NCI-H748 treated with DMSO at 0.1 percent for 48 hours (cell line): Measurements from ENCODE around the gene STK10.

Experiments used
- DNase-seq: peaks from one replicate; lab custom pipeline; 2025; lab: John Stamatoyannopoulos, UW

Gene STK10

DNA sequence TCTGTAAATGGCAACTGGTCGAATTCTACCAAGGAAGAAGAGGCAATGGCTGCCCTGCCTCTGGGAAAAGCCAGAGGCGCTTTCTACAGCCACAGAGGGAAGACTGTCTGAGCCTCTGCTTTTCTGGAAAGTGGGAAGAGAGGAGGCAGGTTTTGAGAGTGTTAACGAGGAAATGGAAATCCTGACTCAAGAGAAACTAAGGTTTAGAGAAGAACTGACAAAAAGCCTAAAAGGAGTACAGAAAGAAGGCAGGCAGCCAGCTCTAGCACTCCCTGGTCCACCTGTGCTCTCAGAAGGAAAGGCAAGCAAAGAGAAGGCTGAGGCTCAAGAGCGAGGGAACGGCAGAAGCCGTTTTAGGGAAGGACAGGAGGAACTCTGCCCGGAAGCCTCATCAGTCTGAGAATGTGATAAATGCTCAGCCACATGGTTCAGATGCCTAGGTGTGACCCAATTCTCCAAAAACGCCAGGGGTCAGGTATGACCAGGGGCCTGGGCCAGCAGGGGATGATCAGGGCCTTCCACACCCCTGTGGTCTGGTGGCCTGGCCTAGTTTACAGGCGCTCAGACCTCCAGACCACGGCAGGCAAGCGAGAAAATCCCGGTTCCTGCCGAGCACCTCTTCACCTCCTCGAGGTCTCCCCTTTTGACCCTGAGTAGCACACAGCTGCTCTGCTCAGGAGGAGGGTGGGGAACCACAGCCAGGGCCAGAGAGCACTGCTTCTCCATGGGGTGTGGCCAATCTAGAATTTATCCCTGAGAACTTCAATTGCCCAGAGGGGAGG lies 101.6 kb downstream of the STK10 start:
- no peak for DNase-seq

DNA sequence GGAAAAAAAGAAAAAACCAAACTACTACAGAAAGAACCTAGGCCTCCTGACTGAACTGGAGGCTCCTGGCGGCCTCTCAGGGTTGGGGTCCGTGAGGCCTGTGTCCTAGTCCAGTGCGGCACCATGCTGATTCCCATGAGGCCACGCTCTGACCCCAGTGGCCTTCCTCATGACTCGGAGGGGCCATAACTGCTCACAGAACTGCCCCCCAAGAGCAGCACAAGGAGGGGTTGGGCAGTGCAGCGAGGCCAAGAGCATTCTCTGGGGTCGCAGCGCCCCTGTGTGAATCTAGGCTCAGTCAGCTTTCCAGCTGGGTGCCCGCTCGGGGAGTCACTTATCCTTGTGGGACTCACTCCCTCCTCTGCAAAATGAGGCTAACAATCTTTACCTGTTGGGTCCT lies 102.3 kb downstream of the STK10 start:
- DNase-seq, result no peak

- no peak for DNase-seq
Measured at GRCh38 chr5:172082180-172082579, 105.8 kb downstream of the STK10 start.

DNA sequence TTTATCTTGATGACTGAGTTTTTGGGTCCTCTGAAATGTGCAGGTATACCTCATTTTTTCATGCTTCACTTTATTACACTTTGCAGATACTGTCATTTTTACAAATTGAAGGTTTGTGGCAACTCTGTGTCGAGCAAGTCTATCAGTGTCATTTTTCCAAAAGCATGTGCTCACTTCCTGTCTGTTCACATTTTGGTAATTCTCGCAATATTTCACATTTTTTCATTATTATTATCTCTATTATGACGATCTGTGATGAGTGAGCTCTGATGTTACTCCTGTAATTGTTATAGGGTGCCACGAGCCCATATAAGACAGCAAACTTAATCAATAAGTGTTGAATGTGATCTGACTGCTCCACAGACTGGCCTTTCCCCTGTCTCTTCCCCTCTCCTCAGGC lies 108.1 kb downstream of the STK10 start:
- no peak for DNase-seq

DNA sequence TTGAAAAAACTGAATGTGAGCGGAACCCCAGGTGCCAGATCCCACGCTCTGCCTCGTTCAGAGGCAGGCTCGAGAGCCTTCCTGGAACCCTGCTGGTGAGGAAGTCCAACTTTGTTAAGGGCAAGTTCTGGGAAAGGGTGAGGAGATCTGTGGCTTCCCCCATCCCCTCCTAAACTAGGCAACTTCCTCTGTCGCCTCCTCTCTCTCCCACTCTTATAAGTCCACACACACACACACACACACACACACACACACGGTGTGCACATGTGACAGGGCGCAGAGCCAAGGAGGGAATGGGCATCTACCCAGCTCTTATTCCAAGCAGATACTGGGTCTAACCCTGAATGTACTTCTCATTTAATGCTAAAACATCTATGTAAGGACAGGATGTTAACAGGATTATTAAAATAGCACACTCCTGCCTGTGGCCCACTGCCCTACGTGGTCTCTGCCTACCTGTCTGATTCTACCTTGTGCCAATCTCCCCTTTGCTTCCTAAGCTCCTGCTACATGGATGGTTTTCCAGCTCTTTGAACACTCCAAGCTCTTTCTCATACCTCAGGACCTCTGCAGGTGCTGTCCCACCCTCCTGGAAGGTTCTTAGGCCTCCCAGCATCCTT lies 109.2 kb downstream of the STK10 start:
- no peak for DNase-seq

DNA sequence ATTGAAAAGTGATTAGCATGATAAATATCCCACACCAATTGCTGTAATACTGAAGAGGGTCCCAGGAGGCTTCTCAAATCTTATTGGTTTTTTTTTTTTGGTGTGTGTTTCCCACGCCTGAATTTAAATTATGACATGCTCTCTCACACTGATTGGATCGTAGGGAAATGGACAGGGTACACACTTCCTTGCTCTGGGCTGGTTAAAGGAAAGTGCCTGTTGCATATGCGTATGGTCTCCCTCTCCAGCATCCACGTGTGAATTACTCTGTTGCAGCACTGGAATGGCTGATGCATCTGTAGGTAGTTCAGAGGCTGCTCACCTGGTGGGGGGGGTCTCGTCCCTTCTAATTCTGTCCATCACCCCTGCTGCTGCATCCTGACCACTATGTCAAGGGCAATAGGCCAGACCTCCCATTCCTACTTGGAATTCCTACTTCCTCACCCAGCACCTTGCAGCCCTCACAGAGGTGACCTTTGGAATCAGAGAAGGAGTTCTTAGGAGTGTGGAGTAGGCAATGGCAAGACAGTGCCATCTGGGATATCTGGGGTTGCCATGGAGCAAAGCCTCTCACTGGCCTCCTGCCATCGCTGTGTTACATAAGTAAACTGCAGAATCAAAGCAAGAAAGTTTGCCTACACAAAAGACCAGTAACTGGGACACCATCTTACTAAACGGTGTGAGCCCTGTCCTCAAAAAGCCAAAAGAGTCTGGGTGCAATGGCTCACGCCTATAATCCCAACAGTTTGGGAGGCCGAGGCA lies 110.2 kb downstream of the STK10 start:
- no peak for DNase-seq

DNA sequence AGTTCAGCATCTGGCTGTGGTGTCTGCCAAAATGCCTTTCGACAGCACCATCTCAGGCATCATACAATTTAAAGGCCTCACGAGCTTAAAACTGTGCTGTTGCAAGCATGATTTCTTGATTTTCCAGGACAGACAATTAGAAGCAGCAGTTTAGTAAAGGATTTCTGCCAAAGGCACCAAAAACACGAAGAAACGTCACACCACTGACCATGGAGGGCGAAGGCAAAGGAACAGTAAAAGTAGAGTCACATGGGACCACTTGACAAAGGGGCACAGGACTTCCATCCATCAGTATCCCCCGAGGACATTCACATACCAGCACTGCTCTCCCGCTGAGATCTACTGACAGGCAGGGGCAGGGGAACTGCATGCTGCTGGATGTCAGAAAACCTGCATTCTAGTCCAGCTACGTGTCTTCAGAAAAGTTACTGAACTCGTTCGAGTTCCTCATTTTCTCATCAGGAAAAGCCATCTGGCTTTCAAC lies 111.2 kb downstream of the STK10 start:
- no peak for DNase-seq

DNA sequence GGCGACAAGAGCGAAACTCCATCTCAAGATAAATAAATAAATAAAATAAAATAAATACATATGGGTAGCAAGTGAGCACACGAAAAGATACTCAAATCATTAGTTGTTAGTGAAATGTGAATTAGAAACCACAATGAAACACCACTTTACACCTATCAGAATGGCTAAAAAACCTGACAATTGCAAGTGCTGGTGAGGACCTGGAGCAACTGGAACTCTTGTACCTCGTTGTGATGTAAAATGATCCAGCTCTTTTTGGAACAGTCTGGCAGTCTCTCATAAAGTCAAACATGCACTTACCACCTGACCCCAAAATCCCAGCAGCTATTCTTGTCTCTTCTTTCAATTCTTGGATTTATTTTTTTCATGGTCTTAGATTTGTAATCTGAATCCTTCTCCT lies 112.4 kb downstream of the STK10 start:
- no peak for DNase-seq

GRCh38 chr5:172074896-172075295 lies 113.1 kb downstream of the STK10 start:
- DNase-seq, result no peak

DNA sequence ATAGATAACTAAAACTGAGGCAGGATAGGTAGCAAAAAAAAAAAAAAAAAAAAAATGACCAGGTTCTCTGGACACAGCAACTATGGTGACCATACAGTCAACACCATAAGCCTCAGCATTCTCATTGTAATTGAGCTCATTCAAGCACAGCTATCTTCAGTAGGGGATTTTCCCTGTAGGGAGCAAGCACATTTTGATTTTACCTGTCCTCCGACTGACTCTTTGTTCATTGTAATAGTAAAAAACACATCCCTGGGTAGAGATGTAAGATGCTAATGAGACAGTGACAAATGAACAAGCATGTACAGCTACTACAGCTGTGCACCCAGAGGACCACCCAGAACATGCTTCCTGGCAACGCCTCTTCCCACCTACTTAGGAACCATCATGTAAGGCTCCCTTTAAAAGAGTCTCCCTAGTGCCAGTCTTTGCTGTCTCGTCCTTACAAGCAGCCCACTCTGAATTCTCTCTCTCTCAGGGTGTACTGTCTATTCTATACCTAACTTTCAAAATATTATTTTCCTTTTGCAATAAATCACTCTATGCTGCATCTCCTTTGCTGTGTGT lies 116.6 kb downstream of the STK10 start:
- no peak for DNase-seq

DNA sequence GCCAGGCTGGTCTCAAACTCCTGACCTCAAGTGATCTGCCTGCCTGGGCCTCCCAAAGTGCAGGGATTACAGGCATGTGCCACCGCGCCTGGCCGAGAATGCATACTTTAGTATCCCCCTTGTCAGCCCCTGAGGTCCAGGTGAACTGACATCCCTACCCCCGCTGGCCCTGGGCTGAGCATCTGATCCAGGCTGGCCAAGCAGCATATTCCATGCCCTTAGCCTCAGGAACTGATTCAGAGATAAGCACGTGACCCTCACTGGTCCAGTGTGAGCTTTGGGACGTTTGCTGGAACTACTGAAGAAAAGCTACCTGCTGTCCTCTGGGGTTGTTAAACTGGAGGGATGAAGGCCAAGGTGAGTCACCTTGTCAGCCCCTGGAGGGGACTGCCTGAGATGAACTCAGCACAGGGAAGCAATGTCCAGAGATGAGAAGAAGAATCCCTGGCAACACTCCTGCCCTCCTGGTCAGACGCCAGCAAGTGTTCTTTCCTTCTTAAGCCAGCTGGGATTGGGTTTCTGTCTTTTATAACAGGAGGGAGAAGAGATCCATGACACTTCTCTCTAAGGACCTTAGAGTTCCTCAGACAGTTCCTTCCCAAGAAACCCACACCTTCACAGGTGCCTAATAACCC lies 122.5 kb downstream of the STK10 start:
- no peak for DNase-seq

DNA sequence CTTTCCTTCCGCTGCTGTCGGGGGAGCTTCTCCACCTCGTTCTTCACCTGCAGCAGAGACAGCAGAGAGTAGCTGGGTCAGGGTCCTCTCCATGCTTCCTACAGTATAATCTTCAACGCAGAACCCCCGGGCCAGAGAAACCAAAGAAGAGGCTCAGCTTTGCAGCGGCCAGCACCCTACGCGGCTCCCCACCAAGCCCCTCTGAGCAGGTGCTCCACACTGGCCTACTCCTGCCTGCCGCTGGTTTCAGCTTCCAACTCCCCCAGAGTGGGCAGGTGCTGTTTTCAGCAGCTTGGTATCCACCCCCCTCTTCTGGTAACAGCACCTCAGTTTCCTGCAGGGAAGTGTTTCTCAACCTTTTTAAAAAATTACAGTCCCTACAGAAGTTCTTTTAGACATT lies 123.3 kb downstream of the STK10 start:
- DNase-seq, result no peak

DNA sequence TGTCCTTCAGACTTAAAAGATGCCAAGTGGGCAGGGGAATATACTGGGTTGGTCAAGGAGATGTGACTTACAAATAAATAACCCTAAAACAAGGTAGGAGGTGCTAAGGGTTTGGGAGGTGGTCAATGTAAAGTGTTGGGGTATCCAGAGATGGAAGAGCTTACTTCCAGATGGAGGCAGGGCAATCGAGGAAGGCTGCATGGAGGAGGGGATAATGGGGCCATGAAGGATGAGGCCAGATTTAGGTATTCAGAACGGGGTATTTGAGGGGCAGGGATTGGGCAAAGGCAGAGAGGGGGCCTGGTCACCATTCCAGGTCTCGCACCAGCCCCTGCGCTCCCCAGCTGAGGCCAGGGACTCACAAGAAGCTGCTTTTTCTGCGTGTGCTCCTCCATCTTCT lies 123.7 kb downstream of the STK10 start:
- no peak for DNase-seq

DNA sequence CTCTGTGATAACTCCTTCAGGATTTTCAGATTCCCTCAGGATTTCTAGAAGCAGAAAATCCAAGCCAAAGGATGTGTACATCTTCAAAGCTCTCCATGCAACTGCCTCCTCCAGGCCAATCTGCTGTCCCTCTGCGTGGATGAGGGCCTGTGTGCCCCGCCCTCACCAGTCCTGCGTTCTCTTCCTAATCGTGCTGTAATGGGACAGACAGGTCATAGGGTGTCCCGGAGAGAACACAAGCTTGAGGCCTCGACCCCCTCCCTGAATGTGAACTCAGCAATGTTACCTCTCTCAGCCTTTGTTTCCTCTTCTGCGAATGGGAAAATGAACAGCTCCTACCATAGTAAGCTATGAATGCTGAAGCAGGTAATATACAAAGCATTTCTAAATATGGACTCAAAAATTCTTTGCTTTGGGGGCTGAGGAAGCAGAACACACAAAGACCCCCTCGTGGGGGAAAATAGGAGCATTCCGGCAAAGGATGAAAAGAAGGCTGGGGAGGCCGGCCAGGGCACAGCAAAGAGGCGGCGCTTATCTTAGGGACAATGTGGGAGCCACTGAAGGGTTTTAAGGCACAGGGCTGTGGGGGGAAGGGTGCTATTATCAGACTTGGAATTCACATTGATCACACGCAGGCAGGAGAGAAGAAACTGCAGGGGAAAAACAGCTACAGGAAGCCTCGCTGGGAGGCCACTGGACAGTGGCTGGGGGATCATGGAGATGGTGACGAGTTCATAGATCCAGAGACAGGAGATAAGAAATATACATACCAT lies 124.4 kb downstream of the STK10 start:
- DNase-seq, result no peak

- no peak for DNase-seq
Measured at GRCh38 chr5:172059661-172060100, 128.3 kb downstream of the STK10 start.

DNA sequence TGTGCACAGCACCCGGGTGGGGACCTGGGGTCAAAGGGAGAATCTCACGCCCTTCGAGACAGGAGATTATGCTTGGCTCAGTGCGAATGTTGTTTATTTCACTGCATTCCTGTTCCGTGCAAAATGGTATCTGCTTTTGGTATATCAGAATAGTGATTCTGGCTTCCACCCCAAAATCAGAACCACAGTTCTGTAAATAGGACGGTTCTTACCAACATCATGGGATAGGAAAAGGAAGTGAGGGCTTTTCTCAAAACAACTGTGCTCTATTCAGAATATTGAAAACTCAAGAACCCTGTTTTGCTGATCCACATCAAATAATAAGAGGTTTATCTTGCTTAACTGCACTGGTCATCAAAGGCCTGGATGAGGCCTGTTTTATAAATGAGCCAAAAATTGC lies 129.9 kb downstream of the STK10 start:
- no peak for DNase-seq

GRCh38 chr5:172055996-172056395 lies 132.0 kb downstream of the STK10 start:
- DNase-seq, result no peak

- no peak for DNase-seq
Measured at GRCh38 chr5:172055421-172055820, 132.6 kb downstream of the STK10 start.

DNA sequence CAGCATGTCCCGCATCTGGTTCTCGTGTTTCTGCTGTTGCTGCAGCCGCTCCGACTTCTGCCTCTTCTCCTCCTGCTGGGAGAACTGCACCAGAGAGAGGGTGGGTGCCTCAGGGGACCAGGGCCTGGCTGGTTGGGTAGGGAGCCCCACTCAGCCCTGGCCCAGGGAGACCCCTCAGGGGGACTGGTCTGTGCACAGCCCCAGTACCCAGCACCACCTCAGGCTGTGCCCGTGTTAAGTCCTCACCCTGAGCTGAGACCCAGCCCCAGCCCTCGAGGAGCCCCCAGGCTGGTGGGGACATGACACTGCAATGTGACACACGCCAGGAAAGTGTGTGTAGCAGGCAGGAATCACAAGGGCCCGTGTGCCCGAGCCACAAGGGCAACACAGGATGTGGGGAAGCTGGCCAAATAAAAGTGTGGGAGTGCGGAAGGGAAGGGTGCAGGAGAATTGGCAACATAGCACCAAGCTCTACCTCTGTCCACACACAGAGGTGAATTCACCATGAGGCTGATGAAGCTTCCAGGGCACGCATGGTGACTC lies 133.3 kb downstream of the STK10 start:
- no peak for DNase-seq

DNA sequence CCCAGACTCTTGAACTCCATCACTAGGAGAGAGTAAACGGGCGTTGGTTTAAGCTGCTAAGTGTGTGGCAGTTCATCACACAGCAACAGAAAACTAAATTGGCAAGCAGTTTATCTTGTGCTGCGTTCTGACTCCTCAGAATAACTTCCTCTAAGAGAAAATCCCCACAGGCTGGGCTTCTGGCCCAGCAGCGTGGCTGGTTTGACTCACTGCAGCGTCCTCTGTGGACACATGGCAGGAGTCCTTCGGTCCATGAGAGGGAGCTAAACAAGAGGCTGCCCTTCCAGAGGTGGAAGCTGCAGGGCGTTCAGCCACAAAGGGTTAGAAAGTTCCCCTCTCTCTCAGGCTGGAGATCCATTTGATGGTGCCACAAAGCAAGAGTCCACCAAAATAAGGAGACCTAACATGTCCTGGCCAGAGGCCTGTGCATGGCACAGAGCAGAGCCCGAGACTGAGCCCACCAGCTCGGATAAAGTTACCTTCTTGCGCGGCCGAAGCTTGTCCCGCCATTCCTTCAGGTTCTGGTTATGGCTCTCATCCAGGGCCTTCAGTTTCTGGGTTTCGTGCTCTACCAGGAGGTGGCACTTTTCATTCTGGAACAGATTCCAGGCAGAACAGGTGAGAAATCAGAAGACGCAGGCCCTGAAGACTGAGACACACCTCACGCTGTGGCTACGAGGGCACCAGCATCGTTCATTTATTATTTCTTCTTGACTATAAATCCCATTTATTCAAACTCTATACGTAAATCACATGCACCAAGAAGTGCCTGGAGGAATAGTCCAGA lies 135.4 kb downstream of the STK10 start:
- DNase-seq, result no peak
